WERI-Rb-1 (cell line): ENCODE measurements around the gene USP7.
"Not testable (repeated sequence)": the region's sequence is repeated elsewhere in the genome, so short reads cannot be mapped to it uniquely, and the experiment has no call there.

ENCODE experiments used
- DNase-seq: peaks from one replicate; pipeline ENCODE4 v3.0.0-alpha.2; 2020
- H3K27ac ChIP-seq: fragments of 250-450 bp; sonication (Bioruptor Pico); 2 replicates; pipeline ENCODE4 v1.5.1; 2020; ENCODE audit warnings: mild to moderate bottlenecking, moderate library complexity
- H3K27me3 ChIP-seq: fragments of 250-450 bp; sonication (Bioruptor Pico); 2 replicates; pipeline ENCODE4 v1.5.1; 2021; ENCODE audit warnings: mild to moderate bottlenecking, low read depth, moderate library complexity; ENCODE audit not compliant: insufficient read depth, severe bottlenecking
- H3K36me3 ChIP-seq: fragments of 250-450 bp; sonication (Bioruptor Pico); 2 replicates; pipeline ENCODE4 v1.5.1; 2020; ENCODE audit warnings: mild to moderate bottlenecking, moderate library complexity
- H3K4me3 ChIP-seq: 2 replicates; pipeline ENCODE4 v1.5.1; 2011; ENCODE audit warnings: low read depth, mild to moderate bottlenecking, control low read depth, low read length
- H3K9me3 ChIP-seq: fragments of 250-450 bp; sonication (Bioruptor Pico); 2 replicates; pipeline ENCODE4 v1.5.1; 2021; ENCODE audit warnings: mild to moderate bottlenecking, moderate library complexity; ENCODE audit not compliant: severe bottlenecking
- TF ChIP-seq, protein P1 (sequence below): IDR thresholded peaks from 2 replicates; pipeline ENCODE4 v1.5.1; 2011; ENCODE audit warnings: low read depth, mild to moderate bottlenecking, control low read depth, inconsistent platforms, low read length

The USP7 gene

DNA sequence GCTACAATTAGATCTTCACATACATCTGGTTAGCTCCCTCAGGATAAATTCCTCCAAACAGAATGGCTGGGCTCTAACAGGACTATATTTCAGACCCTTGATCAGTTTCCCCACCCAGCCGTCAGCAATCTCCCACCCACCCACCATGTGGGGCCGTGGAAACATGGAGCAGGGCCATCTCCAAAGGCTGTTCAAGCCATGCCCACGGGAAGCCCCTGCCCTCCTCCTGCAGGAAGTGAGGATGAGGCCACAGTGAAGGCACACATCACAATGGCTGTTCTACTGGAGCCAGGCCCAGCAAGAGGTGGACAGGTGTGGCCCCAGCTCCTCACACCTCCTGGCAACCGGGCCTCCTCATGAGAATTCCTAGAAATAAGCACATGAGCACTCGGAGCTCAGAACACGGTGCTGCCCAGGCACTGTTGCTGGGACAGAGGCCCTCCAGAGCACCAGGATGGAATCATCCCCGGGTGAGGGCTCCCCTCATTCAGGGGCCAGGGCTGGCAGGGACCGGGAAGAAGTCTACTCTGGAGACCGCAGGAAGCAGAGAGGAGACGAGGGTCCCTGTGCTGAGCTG, 81.6 kb downstream of the USP7 start, which contains the start of gene LITAFD:
TSS of gene LITAFD (plus strand) at position 311 of the 577 bp plus-strand sequence. CDS start 2,005 bp downstream, outside the sequence.
- H3K36me3 ChIP-seq: 0 out of 2 replicates have a peak, but pooled peaks cover under 1% of the 10 kb centered on the region
- DNase-seq: no peak
- no peaks in the 10 kb centered on the region for H3K27me3 ChIP-seq
- TF ChIP-seq, protein P1, sequence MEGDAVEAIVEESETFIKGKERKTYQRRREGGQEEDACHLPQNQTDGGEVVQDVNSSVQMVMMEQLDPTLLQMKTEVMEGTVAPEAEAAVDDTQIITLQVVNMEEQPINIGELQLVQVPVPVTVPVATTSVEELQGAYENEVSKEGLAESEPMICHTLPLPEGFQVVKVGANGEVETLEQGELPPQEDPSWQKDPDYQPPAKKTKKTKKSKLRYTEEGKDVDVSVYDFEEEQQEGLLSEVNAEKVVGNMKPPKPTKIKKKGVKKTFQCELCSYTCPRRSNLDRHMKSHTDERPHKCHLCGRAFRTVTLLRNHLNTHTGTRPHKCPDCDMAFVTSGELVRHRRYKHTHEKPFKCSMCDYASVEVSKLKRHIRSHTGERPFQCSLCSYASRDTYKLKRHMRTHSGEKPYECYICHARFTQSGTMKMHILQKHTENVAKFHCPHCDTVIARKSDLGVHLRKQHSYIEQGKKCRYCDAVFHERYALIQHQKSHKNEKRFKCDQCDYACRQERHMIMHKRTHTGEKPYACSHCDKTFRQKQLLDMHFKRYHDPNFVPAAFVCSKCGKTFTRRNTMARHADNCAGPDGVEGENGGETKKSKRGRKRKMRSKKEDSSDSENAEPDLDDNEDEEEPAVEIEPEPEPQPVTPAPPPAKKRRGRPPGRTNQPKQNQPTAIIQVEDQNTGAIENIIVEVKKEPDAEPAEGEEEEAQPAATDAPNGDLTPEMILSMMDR: no peak
- no peak within 1 kb of the TSS for H3K27ac ChIP-seq
- no peak within 1 kb of the TSS for H3K4me3 ChIP-seq
- H3K9me3 ChIP-seq: no peaks in the 10 kb centered on the region

DNA sequence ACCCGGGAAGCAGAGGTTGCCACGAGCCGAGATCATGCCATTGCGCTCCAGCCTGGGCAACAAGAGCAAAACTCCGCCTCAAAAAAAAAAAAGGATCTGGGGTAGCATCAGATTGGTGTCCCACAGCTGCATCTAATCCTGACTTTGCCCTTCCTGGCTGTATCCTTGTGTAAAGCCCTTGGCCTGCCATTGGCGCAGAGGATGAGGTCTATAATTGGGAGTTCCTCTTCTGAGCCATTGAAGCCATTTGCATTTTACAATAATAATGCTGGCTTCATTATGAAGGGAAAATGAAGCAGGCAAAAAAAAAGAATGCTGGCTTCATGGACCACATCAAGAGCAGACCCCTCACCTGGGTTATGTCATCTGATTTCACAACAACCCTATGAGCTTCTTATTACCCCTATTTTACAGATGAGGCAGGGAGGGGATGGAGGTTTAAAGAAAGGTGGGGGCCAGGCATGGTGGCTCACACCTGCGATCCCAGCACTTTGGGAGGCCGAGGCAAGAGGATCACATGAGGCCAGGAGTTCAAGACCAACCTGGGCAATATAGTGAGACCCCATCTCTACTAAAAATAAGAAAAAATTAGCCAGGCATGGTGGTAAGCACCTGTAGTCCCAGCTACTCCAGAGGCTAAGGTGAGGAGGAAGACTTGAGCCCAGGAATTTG, 82.7 kb downstream of the USP7 start:
- Histone ChIP-seq H3K27me3 (no peaks in the 10 kb centered on the region), H3K36me3 (no peaks in the 10 kb centered on the region), H3K9me3 (no peaks in the 10 kb centered on the region), H3K27ac (no peak overlapping the region), H3K4me3 (no peak overlapping the region)
- TF ChIP-seq, protein P1: no peak
- DNase-seq: no peak

DNA sequence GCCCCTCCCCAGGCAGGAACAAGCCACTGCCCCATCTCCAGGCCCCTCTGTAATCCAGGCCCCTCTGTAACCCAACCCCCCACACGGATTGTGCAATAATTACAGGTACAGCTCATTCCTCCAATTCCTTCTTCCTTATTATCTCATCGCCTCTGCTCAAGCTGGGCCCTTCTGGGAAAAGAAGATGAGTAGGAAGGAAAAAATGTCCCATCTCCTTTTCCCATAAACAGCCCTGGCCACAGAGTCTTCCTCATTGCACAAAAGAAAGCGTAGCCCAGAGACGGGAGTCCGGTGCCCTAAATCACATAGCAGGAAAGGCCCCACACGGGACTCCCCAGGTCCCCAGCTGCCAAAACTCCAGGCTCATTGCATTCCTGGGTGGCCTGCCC, 85.2 kb downstream of the USP7 start:
- H3K4me3 ChIP-seq: no peak overlapping the region
- DNase-seq: no peak
- no peaks in the 10 kb centered on the region for H3K36me3 ChIP-seq
- no peaks in the 10 kb centered on the region for H3K9me3 ChIP-seq
- TF ChIP-seq, protein P1: no peak
- no peak overlapping the region for H3K27ac ChIP-seq
- no peaks in the 10 kb centered on the region for H3K27me3 ChIP-seq

DNA sequence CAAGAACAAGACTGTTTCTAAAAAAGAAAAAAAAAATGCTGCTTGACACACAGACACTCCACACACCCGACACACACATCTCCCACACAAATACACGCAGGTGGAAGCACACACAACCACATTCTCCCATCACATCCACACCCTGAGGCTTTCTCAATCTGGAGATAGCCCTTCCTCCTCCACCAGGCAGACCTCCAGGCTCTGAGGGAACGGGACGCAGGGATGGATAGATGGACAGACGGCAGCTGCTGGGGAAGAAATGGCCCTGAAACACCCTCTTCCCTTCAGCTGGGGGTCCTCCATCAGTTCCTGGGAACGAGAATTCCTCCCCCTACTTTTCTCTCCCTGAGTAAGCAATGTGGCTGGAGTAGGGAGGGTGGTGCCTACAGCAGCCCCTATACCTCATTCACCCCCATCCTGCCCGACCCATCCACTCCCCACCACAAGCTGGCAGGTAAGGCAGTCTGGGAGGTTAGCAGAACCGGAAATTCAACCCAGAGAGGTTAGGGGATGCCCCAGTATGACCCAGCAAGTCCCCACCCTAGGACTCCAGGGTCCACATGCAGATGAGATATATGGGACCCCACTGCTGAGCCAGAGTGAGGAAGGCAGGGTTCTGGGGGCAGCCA, 85.7 kb downstream of the USP7 start:
- no peaks in the 10 kb centered on the region for H3K9me3 ChIP-seq
- no peaks in the 10 kb centered on the region for H3K36me3 ChIP-seq
- TF ChIP-seq, protein P1: no peak
- H3K4me3 ChIP-seq: no peak overlapping the region
- DNase-seq: no peak
- H3K27ac ChIP-seq: no peak overlapping the region
- no peaks in the 10 kb centered on the region for H3K27me3 ChIP-seq

DNA sequence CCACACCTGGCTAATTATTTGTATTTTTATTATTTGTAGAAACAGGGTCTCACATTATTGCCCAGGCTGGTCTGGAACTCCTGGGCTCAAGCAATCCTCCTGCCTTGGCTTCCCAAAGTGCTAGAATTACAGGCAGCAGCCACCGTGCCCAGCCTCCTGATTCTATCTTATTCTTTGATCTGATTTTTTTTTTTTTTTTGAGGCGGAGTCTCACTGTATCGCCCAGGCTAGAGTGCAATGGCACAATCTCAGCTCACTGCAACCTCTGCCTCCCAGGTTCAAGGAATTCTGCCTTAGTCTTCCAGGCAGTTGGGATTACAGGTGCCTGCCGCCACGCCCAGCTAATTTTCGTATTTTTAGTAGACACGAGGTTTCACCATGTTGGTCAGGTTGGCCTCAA, 88.4 kb downstream of the USP7 start:
- not testable (repeated sequence) for H3K27me3 ChIP-seq, H3K27ac ChIP-seq, H3K36me3 ChIP-seq, H3K4me3 ChIP-seq, DNase-seq, H3K9me3 ChIP-seq

DNA sequence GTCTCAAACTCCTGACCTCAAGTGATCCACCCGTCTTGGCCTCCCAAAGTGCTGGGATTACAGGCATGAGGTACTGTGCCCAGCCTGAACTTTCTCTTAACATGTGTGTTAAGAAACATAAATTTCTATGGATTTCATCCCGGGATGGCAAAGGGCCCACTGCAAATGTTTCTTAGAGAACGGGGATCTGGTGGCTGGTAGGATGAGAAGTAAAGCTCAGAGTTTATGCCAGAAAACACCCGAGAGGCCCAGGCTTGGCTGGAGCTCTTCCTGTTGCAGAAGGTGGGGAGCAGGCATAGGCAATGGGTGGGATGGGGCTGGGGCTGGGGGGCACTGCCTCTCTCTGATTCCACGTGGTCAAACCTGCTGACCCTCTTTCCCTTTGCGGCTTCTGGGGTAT, 89.3 kb downstream of the USP7 start:
- Histone ChIP-seq H3K27ac (no peak overlapping the region), H3K36me3 (no peaks in the 10 kb centered on the region), H3K27me3 (no peaks in the 10 kb centered on the region), H3K4me3 (no peak overlapping the region), H3K9me3 (no peaks in the 10 kb centered on the region)
- TF ChIP-seq, protein P1: no peak
- no peak for DNase-seq

DNA sequence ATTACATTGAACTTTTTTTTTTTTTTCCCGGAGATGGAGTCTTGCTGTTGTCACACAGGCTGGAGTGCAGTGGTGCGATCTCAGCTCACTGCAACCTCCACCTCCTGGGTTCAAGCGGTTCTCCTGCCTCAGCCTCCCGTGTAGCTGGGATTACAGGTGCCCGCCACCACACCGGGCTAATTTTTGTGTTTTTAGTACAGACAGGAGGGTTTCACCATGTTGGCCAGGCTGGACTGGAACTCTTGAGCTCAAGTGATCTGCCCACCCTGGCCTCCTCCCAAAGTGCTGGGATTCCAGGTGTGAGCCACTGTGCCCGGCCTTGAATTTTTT, 89.9 kb downstream of the USP7 start:
- H3K27me3 ChIP-seq, H3K36me3 ChIP-seq, H3K27ac ChIP-seq, DNase-seq, H3K4me3 ChIP-seq, H3K9me3 ChIP-seq: not testable (repeated sequence)
